Measurements from ENCODE around the gene WDR77. TPM values are rescaled to one million over a fixed set of nuclear protein-coding genes. Genes with fewer than 3 reads are reported as not detected.

The WDR77 gene
- total RNA-seq (2012; rRNA removed) (73.6 and 80.8 TPM in 2 replicates), polyA plus RNA-seq (2012; rRNA removed) (87.0 and 91.9 TPM in 2 replicates), Bru-seq, nascent RNA (percentile 82 among the genes with signal in this experiment), BruChase-seq, experiment 1, labeled RNA remaining after a 6-hour chase (percentile 73 among the genes with signal in this experiment), BruChase-seq, experiment 2, labeled RNA remaining after a 2-hour chase (percentile 81 among the genes with signal in this experiment)
- polyA plus RNA-seq (2012; cell fraction: cytosol; rRNA removed): 57.6 and 99.7 TPM in 2 replicates
- 121 and 127 TPM in 2 replicates for polyA plus RNA-seq (2012; cell fraction: nucleus; rRNA removed; ENCODE audit: low replicate concordance)
- long read RNA-seq, transcript WDR77-201 (10 exons, 2,576 nt): major isoform, 58 of 72 reads
- long read RNA-seq, partial matches to known transcripts: 5 of 72 reads
- long read RNA-seq, other reads (novel, unspliced or antisense): 9 of 72 reads

GRCh38 chr1:111448918-111449702 lies at the start of gene WDR77, which contains the start of gene ATP5PB:
Gene WDR77, minus strand, starts transcription at chr1:111449256. Its CDS starts 87 bp downstream, at chr1:111449169.
Gene ATP5PB, plus strand, starts transcription at chr1:111449464. Its CDS starts 78 bp downstream, at chr1:111449542.
- peak within 1 kb of the TSS; percentile 62; the same call in 1 of the 2 replicates for H3K18ac ChIP-seq (ENCODE audit: low read depth, low read length)
- peaks cover 3% of the 10 kb centered on the region for H3K9me1 ChIP-seq (ENCODE audit: insufficient read depth, low read length)
- H3K27ac ChIP-seq (ENCODE audit: insufficient read depth, low read length): peak within 1 kb of the TSS; percentile 91
- dilution Hi-C loops (cut with HindIII; ENCODE audit: low sequenced_read_pairs, unreplicated experiment): no loop called here
- H2BK20ac ChIP-seq (ENCODE audit: low read depth, low read length): no peak within 1 kb of the TSS
- peak within 1 kb of the TSS; percentile 96 for H2AFZ ChIP-seq (replicated peaks; ENCODE audit: low read length, poor library complexity)
- H3K9me3 ChIP-seq (ENCODE audit: control insufficient read depth, insufficient read depth, low read length): no peaks in the 10 kb centered on the region
- H3K27me3 ChIP-seq (ENCODE audit: control insufficient read depth, insufficient read depth, low read length): no peaks in the 10 kb centered on the region
- peak within 1 kb of the TSS; percentile 96 for H3K9ac ChIP-seq (ENCODE audit: low read depth, low read length)
- H2BK120ac ChIP-seq (ENCODE audit: low read depth, low read length): peak within 1 kb of the TSS; percentile 60; the same call in 1 of the 2 replicates
- H3K14ac ChIP-seq (replicated peaks; ENCODE audit: low read depth, low read length): peak within 1 kb of the TSS; percentile 94
- H3K4me3 ChIP-seq (ENCODE audit: insufficient read depth, low read depth, low read length): peak within 1 kb of the TSS; percentile 92
- peaks cover 6% of the 10 kb centered on the region for H3K36me3 ChIP-seq (ENCODE audit: control insufficient read depth, insufficient read depth, low read length)
- peaks cover 2% of the 10 kb centered on the region for H3K4me1 ChIP-seq (ENCODE audit: control insufficient read depth, insufficient read depth, low read length)
- CTCF ChIA-PET: interaction anchor here (1.2 kb wide), 1 partner anchor 30 kb away, joined by 6 read pairs; no protein-coding TSS in a partner anchor
- H4K20me1 ChIP-seq (ENCODE audit: insufficient read depth, low read length): no peaks in the 10 kb centered on the region; the same call in 1 of the 2 replicates
- no peak within 1 kb of the TSS for H2BK15ac ChIP-seq (ENCODE audit: low read depth, low read length)
- no TSS peak for BruUV-seq (replicated peaks)
- peak; percentile 99 for DNase-seq
- WGBS, 2 experiments (ENCODE audit: extremely low coverage in 2 of 2, insufficient read length in 1 of 2): 0% methylated on average over 10 of the region's 54 CpGs; no CpG with 5 or more reads in 1 of the 2 experiments
- intact Hi-C loops (cut with micrococcal nuclease): no loop called here
- peak within 1 kb of the TSS; percentile 83 for H4K91ac ChIP-seq (ENCODE audit: insufficient read depth, low read depth, low read length)
- H3K23ac ChIP-seq (ENCODE audit: low read depth, low read length): peak within 1 kb of the TSS; percentile 90
- H4K5ac ChIP-seq (ENCODE audit: low read depth, low read length): peak within 1 kb of the TSS; percentile 91
- POLR2A ChIA-PET (ENCODE audit: unreplicated experiment): interaction anchor here (0.6 to 1.0 kb wide), 3 partner anchors 12 to 133 kb away, joined by 3 to 4 read pairs (median 3); no protein-coding TSS in a partner anchor
- peak within 1 kb of the TSS; percentile 98 for H3K4me2 ChIP-seq (ENCODE audit: low read depth, low read length)
- peak within 1 kb of the TSS; percentile 81 for H2BK5ac ChIP-seq (ENCODE audit: low read depth, low read length, poor library complexity, severe bottlenecking)
- in situ Hi-C loops (cut with MboI; ENCODE audit: low sequenced_read_pairs): no loop called here
- peak within 1 kb of the TSS; percentile 71 for H2AK5ac ChIP-seq (ENCODE audit: low read depth, low read length)
- H3K79me1 ChIP-seq (ENCODE audit: low read depth in 1 of 2, low read length in 2 of 2): peaks cover 54 to 72% of the 10 kb centered on the region in 2 experiments
- peak within 1 kb of the TSS; percentile 90 for H3K56ac ChIP-seq (ENCODE audit: extremely low read depth, insufficient read depth, low read length)
- peak within 1 kb of the TSS; percentile 94 for H3K4ac ChIP-seq (ENCODE audit: low read depth, low read length)
- peak; percentile 98 for ATAC-seq (ENCODE audit: low read depth)
- peak within 1 kb of the TSS; percentile 95 for H2AK9ac ChIP-seq (replicated peaks; ENCODE audit: low read depth, low read length, poor library complexity)
- peak within 1 kb of the TSS; percentile 79 to 97 for H4K8ac ChIP-seq (ENCODE audit: low read depth in 2 of 2, low read length in 2 of 2)
- TF ChIP-seq FOS (IDR thresholded peaks at IDR 0.05; ENCODE audit: low read depth, low read length) (no peak), MAZ (IDR thresholded peaks at IDR 0.05; ENCODE audit: borderline replicate concordance, low read depth, low read length) (no peak; the same call in 1 of the 2 replicates), SMC3 (IDR thresholded peaks at IDR 0.05; ENCODE audit: low read depth, low read length) (no peak), CEBPB (IDR thresholded peaks at IDR 0.05; ENCODE audit: low read depth, low read length) (peak; percentile 34; the same call in 1 of the 2 replicates), BHLHE40 (IDR thresholded peaks at IDR 0.05; ENCODE audit: low read depth, low read length) (no peak), RCOR1 (IDR thresholded peaks at IDR 0.05; ENCODE audit: insufficient replicate concordance, low read length) (no peak), POLR2A (IDR thresholded peaks at IDR 0.05; ENCODE audit: low read depth, low read length) (peak; percentile 61; the same call in 1 of the 2 replicates), ELK1 (IDR thresholded peaks at IDR 0.05; ENCODE audit: borderline replicate concordance, low read depth, low read length) (no peak), NFE2L2 (IDR thresholded peaks at IDR 0.05; ENCODE audit: low read depth, low read length) (no peak), CHD1 (IDR thresholded peaks at IDR 0.05; ENCODE audit: low read depth, low read length) (0 out of 2 replicates have a peak, but pooled peaks have one; percentile 26), CTCF (conservative IDR thresholded peaks at IDR 0.05; ENCODE audit: low read depth, low read length) (0 out of 2 replicates have a peak, but pooled peaks have one; percentile 3), MXI1 (IDR thresholded peaks at IDR 0.05; ENCODE audit: borderline replicate concordance, low read depth, low read length) (peak; percentile 96)

Measured in IMR-90 (cell line).